SKM-1 (cell line): ENCODE measurements around the gene UBE3A.

Experiments used
- DNase-seq: peaks from one replicate; lab custom pipeline; 2025; ENCODE audit not compliant: unreplicated experiment; lab: John Stamatoyannopoulos, UW

The UBE3A gene

GRCh38 chr15:25333049-25333448 is 105.8 kb downstream of the UBE3A start:
- DNase-seq = no peak

- no peak for DNase-seq
These were observed 106.5 kb downstream of the UBE3A start for GRCh38 chr15:25332306-25332705.

GRCh38 chr15:25331860-25332259 is 107.0 kb downstream of the UBE3A start:
- DNase-seq = no peak

- no peak for DNase-seq
These were observed 107.4 kb downstream of the UBE3A start for GRCh38 chr15:25331404-25331803.

- DNase-seq = no peak
These were observed 109.1 kb downstream of the UBE3A start for GRCh38 chr15:25329696-25330095.

- no peak for DNase-seq
These were observed 111.1 kb downstream of the UBE3A start for GRCh38 chr15:25327686-25328085.

- DNase-seq = no peak
These were observed 113.6 kb downstream of the UBE3A start for GRCh38 chr15:25325187-25325586.

GRCh38 chr15:25323420-25323819 is 115.4 kb downstream of the UBE3A start:
- DNase-seq = no peak

GRCh38 chr15:25287823-25288222 is 151.0 kb downstream of the UBE3A start:
- no peak for DNase-seq
